ENCODE results near the gene CAPZB.

GRCh38 chr1:19395678-19396192 is 89.6 kb downstream of the CAPZB start:
- TF ChIP-seq CTCF (conservative IDR thresholded peaks at IDR 0.05; ENCODE audit: low read depth, low read length) = peak; percentile 27; the same call in 1 of the 2 replicates
- peak; percentile 42; the same call in 1 of the 2 replicates for TF ChIP-seq RAD21 (IDR thresholded peaks at IDR 0.05; ENCODE audit: low read length)
- TF ChIP-seq RFX5 (IDR thresholded peaks at IDR 0.05; ENCODE audit: low read depth, low read length) = no peak
- TF ChIP-seq FOS (IDR thresholded peaks at IDR 0.05; ENCODE audit: low read depth, low read length) = no peak
- TF ChIP-seq USF2 (IDR thresholded peaks at IDR 0.05; ENCODE audit: low read depth, low read length) = no peak
- no peak for TF ChIP-seq MAZ (IDR thresholded peaks at IDR 0.05; ENCODE audit: borderline replicate concordance, low read depth, low read length)
- TF ChIP-seq POLR2A (IDR thresholded peaks at IDR 0.05; ENCODE audit: low read depth, low read length) = no peak
